GM23338 (cell line): ENCODE data around the gene RMI2. TPM values are rescaled to one million over a fixed set of nuclear protein-coding genes. Genes with fewer than 3 reads are reported as not detected.

Experiments
- ATAC-seq: fragments of 200-7000 bp; cut with Tn5 transposase; 3 replicates; pipeline ENCODE4 v1.9.1; 2020
- DNase-seq: peaks from one replicate; pipeline ENCODE4 v3.0.0-alpha.2; 2015; ENCODE audit warnings: low spot score
- H2AFZ ChIP-seq: fragments of 200-600 bp; sonication (generic); 2 replicates; pipeline ENCODE4 v1.8.0; 2016; ENCODE audit warnings: antibody characterized with exemption, mild to moderate bottlenecking, moderate library complexity
- H3F3A ChIP-seq: fragments of 200-600 bp; sonication (generic); replicated peaks from 2 replicates; pipeline ENCODE4 v1.8.0; 2017; ENCODE audit warnings: antibody characterized with exemption, mixed run types, low read depth
- H3K27ac ChIP-seq: fragments of 200-600 bp; sonication (generic); 2 replicates; pipeline ENCODE4 v1.6.1; 2016; ENCODE audit warnings: low read depth
- H3K27me3 ChIP-seq: fragments of 200-600 bp; sonication (generic); 2 replicates; pipeline ENCODE4 v1.8.0; 2016; ENCODE audit warnings: mild to moderate bottlenecking, mixed run types, moderate library complexity; ENCODE audit not compliant: insufficient read depth
- H3K36me3 ChIP-seq: fragments of 200-600 bp; sonication (generic); 2 replicates; pipeline ENCODE4 v1.8.0; 2016; ENCODE audit warnings: mild to moderate bottlenecking; ENCODE audit not compliant: insufficient read depth
- H3K4me1 ChIP-seq: fragments of 200-600 bp; sonication (generic); 2 replicates; pipeline ENCODE4 v1.8.0; 2016; ENCODE audit warnings: mild to moderate bottlenecking, moderate library complexity; ENCODE audit not compliant: insufficient read depth
- H3K4me2 ChIP-seq: fragments of 200-600 bp; sonication (generic); 2 replicates; pipeline ENCODE4 v1.7.1; 2017; ENCODE audit warnings: mixed run types
- H3K4me3 ChIP-seq: fragments of 200-600 bp; sonication (generic); 2 replicates; pipeline ENCODE4 v1.6.1; 2016; ENCODE audit warnings: mixed run types
- H3K79me2 ChIP-seq: fragments of 200-600 bp; sonication (generic); replicated peaks from 2 replicates; pipeline ENCODE4 v1.8.0; 2017; ENCODE audit warnings: mild to moderate bottlenecking; ENCODE audit not compliant: insufficient read depth
- H3K9me2 ChIP-seq: fragments of 200-600 bp; sonication (generic); 2 replicates; pipeline ENCODE4 v1.8.0; 2017; ENCODE audit not compliant: insufficient read depth
- H4K20me1 ChIP-seq: fragments of 200-600 bp; sonication (generic); replicated peaks from 2 replicates; pipeline ENCODE4 v1.8.0; 2017; ENCODE audit warnings: mild to moderate bottlenecking; ENCODE audit not compliant: insufficient read depth
- H3K27ac Mint-ChIP-seq: 2 replicates; pipeline ENCODE4 v1.8.0; 2020; ENCODE audit warnings: inconsistent platforms, mild to moderate bottlenecking, moderate library complexity, mixed read lengths
- H3K27me3 Mint-ChIP-seq: 3 replicates; pipeline ENCODE4 v1.8.0; 2022; ENCODE audit warnings: low read depth, mild to moderate bottlenecking, moderate library complexity, mixed read lengths, inconsistent platforms; ENCODE audit not compliant: insufficient read depth, poor library complexity
- H3K36me3 Mint-ChIP-seq: 3 replicates; pipeline ENCODE4 v1.8.0; 2021; ENCODE audit warnings: low read depth, mild to moderate bottlenecking, inconsistent platforms, moderate library complexity, mixed read lengths
- H3K4me1 Mint-ChIP-seq: 3 replicates; pipeline ENCODE4 v1.8.0; 2020; ENCODE audit warnings: mild to moderate bottlenecking, inconsistent platforms, mixed read lengths
- H3K4me3 Mint-ChIP-seq: 3 replicates; pipeline ENCODE4 v1.8.0; 2021; ENCODE audit warnings: moderate library complexity, mild to moderate bottlenecking, inconsistent platforms, mixed read lengths
- H3K9me3 Mint-ChIP-seq: 3 replicates; pipeline ENCODE4 v1.8.0; 2020; ENCODE audit warnings: moderate library complexity, mild to moderate bottlenecking, inconsistent platforms, mixed read lengths
- EZH2 ChIP-seq: fragments of 200-600 bp; sonication (generic); IDR thresholded peaks from one replicate; pipeline ENCODE4 v1.8.0; 2017; ENCODE audit warnings: antibody characterized with exemption, mild to moderate bottlenecking, low read depth; ENCODE audit not compliant: unreplicated experiment
- EZH2phosphoT487 ChIP-seq: fragments of 200-600 bp; sonication (generic); IDR thresholded peaks from one replicate; pipeline ENCODE4 v1.8.1; 2018; ENCODE audit warnings: antibody characterized with exemption; ENCODE audit not compliant: unreplicated experiment
- JUNB ChIP-seq: IDR thresholded peaks from one replicate; pipeline ENCODE4 v1.6.1; 2016; ENCODE audit warnings: antibody characterized with exemption; ENCODE audit not compliant: unreplicated experiment
- STAT1 ChIP-seq: IDR thresholded peaks from one replicate; pipeline ENCODE4 v1.6.1; 2016; ENCODE audit warnings: antibody characterized with exemption; ENCODE audit not compliant: unreplicated experiment
- polyA plus RNA-seq: library from polyadenylated mRNA; unstranded; fragments of >200 nt; fragmentation: Nextera tagmentation; extraction: Ambion mirVana; gene quantifications from 2 replicates; pipeline ENCODE4 v1.2.1, GENCODE V29; 2016
- total RNA-seq: library from RNA; depleted of rRNA; stranded (reverse); fragments of >200 nt; shearing (Covaris generic); gene quantifications from 2 replicates; pipeline ENCODE4 v1.2.3, GENCODE V29; 2014
- TF ChIP-seq, protein P1 (sequence below), 2 experiments: fragments of 200-600 bp in 1 of 2; sonication (generic) in 1 of 2; conservative IDR thresholded peaks; 2 replicates each; pipeline versions ENCODE4 v1.5.1 to v1.6.1; 2016 to 2017; ENCODE audit warnings: antibody characterized with exemption in 2 of 2, low read depth in 2 of 2, mild to moderate bottlenecking in 2 of 2, moderate library complexity in 1 of 2
- TF ChIP-seq, protein P2 (sequence below): IDR thresholded peaks from 2 replicates; pipeline ENCODE4 v1.6.1; 2016; ENCODE audit warnings: antibody characterized with exemption
- TF ChIP-seq, protein P3 (sequence below): fragments of 250-450 bp; sonication (Bioruptor Pico); IDR thresholded peaks from 2 replicates; pipeline ENCODE4 v1.5.0; 2020; ENCODE audit warnings: mild to moderate bottlenecking, moderate library complexity

RMI2 gene
- total and polyA plus RNA-seq, 2 experiments from 2014 or later: 98.2 to 108 TPM

DNA sequence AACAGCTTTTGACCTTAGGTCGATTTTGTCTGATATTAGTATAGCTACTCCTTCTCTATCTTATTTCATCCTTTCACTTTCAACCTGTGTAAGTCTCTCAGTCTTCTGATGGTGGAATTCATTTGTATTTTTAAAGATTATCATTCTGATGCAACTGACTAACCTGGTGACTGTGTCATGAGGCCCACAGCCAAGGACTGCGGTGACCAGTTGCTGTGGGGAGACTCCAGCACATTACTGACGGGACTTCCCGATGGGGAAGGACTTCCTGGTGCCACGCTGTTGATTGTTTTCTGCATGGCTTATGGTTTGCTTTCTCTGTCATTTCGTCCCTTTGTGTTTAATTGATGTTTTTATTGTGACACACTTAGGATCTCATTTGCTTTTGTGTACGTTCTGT is 34.2 kb downstream of the RMI2 start:
- Histone ChIP-seq H3K79me2 (no peaks in the 10 kb centered on the region), H3K9me2 (no peaks in the 10 kb centered on the region), H3F3A (0 out of 2 replicates have a peak, but pooled peaks cover 3% of the 10 kb centered on the region), H3K27me3 (no peaks in the 10 kb centered on the region), H3K4me3 (no peak overlapping the region), H2AFZ (no peak overlapping the region), H3K4me1 (no peaks in the 10 kb centered on the region), H3K27ac (no peak overlapping the region), H3K4me2 (no peak overlapping the region), H4K20me1 (no peaks in the 10 kb centered on the region), H3K36me3 (no peaks in the 10 kb centered on the region)
- Mint-ChIP-seq H3K27me3 (peaks cover 10% of the 10 kb centered on the region), H3K4me3 (no peak overlapping the region), H3K4me1 (no peaks in the 10 kb centered on the region; the same call in 2 of the 3 replicates), H3K9me3 (no peaks in the 10 kb centered on the region), H3K36me3 (no peaks in the 10 kb centered on the region), H3K27ac (no peak overlapping the region)
- no peak for TF ChIP-seq EZH2phosphoT487
- DNase-seq (no peak), ATAC-seq (no peak)

DNA sequence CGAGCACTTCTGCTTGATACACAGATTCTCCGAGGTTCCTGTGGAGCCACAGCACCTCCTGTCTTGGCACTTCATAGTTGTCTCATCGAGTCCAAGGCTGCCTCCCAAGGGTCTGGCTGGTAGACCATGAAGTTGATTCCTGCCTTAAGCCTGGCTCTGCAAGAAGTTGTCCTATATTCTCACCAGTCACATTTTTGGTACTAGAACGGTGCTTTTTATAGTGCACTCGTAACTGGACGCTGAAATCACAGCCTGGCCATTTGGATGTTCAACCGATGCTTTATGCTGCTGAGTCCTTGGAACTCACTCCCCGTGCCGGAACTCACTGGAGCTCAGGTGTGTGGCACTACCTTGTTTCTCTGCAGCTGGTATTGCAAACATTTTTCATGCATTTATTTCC is 35.6 kb downstream of the RMI2 start:
- TF ChIP-seq, protein P1, sequence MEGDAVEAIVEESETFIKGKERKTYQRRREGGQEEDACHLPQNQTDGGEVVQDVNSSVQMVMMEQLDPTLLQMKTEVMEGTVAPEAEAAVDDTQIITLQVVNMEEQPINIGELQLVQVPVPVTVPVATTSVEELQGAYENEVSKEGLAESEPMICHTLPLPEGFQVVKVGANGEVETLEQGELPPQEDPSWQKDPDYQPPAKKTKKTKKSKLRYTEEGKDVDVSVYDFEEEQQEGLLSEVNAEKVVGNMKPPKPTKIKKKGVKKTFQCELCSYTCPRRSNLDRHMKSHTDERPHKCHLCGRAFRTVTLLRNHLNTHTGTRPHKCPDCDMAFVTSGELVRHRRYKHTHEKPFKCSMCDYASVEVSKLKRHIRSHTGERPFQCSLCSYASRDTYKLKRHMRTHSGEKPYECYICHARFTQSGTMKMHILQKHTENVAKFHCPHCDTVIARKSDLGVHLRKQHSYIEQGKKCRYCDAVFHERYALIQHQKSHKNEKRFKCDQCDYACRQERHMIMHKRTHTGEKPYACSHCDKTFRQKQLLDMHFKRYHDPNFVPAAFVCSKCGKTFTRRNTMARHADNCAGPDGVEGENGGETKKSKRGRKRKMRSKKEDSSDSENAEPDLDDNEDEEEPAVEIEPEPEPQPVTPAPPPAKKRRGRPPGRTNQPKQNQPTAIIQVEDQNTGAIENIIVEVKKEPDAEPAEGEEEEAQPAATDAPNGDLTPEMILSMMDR (conservative IDR thresholded peaks at IDR 0.05; ENCODE audit: low read depth in 2 of 2): peak in 1 of 2 experiments; percentile 31; a peak in 2 of 4 replicates
- TF ChIP-seq, protein P2, sequence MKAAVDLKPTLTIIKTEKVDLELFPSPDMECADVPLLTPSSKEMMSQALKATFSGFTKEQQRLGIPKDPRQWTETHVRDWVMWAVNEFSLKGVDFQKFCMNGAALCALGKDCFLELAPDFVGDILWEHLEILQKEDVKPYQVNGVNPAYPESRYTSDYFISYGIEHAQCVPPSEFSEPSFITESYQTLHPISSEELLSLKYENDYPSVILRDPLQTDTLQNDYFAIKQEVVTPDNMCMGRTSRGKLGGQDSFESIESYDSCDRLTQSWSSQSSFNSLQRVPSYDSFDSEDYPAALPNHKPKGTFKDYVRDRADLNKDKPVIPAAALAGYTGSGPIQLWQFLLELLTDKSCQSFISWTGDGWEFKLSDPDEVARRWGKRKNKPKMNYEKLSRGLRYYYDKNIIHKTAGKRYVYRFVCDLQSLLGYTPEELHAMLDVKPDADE: no peak
- TF ChIP-seq EZH2 (no peak), STAT1 (no peak)

DNA sequence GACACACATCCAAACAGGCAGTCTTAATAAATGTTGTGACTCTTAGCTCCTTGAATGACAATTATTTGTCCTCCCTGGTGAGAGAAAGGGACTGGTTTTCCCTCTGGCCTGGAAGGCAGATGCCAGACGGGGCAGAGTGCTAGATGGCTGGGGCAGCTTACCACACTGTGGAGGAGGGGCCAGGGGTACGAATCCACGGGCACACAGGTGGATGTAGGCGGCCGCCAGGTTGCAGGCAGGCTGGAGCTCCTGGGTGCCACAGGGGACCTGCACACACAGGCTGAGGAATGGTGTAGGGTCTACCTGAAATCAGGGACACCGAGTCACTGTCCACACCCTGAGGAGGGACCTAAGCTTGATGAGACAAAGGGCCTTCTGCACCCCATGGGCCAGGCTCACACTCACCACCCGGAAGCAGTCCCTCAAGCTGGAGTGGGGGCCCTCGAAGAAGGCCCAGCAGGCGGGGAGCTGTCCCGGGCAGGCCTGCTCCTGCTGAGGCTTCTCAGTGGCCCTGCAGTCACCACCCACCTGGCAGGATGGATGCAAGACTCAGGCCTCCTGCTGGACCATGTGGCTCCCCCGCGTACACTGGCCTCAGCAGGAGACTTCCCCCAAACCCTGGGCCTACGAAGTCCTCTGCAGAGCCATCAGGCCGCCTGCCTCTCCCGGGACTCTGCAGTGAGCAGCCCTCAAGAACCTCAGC is 38.4 kb downstream of the RMI2 start:
- Mint-ChIP-seq H3K4me3 (no peak overlapping the region), H3K27me3 (peaks cover 19% of the 10 kb centered on the region), H3K4me1 (peaks cover 11% of the 10 kb centered on the region), H3K36me3 (no peaks in the 10 kb centered on the region), H3K27ac (no peak overlapping the region), H3K9me3 (no peaks in the 10 kb centered on the region)
- H4K20me1 ChIP-seq: no peaks in the 10 kb centered on the region
- no peak overlapping the region for H3K4me3 ChIP-seq
- peaks cover 3% of the 10 kb centered on the region; the same call in 1 of the 2 replicates for H3F3A ChIP-seq
- H3K4me2 ChIP-seq: no peak overlapping the region
- no peaks in the 10 kb centered on the region for H3K4me1 ChIP-seq
- no peaks in the 10 kb centered on the region for H3K9me2 ChIP-seq
- H3K27me3 ChIP-seq: no peaks in the 10 kb centered on the region
- no peak overlapping the region for H3K27ac ChIP-seq
- H2AFZ ChIP-seq: no peak overlapping the region
- no peaks in the 10 kb centered on the region for H3K36me3 ChIP-seq
- ATAC-seq (no peak), DNase-seq (no peak)
- no peaks in the 10 kb centered on the region for H3K79me2 ChIP-seq
- TF ChIP-seq, protein P3, sequence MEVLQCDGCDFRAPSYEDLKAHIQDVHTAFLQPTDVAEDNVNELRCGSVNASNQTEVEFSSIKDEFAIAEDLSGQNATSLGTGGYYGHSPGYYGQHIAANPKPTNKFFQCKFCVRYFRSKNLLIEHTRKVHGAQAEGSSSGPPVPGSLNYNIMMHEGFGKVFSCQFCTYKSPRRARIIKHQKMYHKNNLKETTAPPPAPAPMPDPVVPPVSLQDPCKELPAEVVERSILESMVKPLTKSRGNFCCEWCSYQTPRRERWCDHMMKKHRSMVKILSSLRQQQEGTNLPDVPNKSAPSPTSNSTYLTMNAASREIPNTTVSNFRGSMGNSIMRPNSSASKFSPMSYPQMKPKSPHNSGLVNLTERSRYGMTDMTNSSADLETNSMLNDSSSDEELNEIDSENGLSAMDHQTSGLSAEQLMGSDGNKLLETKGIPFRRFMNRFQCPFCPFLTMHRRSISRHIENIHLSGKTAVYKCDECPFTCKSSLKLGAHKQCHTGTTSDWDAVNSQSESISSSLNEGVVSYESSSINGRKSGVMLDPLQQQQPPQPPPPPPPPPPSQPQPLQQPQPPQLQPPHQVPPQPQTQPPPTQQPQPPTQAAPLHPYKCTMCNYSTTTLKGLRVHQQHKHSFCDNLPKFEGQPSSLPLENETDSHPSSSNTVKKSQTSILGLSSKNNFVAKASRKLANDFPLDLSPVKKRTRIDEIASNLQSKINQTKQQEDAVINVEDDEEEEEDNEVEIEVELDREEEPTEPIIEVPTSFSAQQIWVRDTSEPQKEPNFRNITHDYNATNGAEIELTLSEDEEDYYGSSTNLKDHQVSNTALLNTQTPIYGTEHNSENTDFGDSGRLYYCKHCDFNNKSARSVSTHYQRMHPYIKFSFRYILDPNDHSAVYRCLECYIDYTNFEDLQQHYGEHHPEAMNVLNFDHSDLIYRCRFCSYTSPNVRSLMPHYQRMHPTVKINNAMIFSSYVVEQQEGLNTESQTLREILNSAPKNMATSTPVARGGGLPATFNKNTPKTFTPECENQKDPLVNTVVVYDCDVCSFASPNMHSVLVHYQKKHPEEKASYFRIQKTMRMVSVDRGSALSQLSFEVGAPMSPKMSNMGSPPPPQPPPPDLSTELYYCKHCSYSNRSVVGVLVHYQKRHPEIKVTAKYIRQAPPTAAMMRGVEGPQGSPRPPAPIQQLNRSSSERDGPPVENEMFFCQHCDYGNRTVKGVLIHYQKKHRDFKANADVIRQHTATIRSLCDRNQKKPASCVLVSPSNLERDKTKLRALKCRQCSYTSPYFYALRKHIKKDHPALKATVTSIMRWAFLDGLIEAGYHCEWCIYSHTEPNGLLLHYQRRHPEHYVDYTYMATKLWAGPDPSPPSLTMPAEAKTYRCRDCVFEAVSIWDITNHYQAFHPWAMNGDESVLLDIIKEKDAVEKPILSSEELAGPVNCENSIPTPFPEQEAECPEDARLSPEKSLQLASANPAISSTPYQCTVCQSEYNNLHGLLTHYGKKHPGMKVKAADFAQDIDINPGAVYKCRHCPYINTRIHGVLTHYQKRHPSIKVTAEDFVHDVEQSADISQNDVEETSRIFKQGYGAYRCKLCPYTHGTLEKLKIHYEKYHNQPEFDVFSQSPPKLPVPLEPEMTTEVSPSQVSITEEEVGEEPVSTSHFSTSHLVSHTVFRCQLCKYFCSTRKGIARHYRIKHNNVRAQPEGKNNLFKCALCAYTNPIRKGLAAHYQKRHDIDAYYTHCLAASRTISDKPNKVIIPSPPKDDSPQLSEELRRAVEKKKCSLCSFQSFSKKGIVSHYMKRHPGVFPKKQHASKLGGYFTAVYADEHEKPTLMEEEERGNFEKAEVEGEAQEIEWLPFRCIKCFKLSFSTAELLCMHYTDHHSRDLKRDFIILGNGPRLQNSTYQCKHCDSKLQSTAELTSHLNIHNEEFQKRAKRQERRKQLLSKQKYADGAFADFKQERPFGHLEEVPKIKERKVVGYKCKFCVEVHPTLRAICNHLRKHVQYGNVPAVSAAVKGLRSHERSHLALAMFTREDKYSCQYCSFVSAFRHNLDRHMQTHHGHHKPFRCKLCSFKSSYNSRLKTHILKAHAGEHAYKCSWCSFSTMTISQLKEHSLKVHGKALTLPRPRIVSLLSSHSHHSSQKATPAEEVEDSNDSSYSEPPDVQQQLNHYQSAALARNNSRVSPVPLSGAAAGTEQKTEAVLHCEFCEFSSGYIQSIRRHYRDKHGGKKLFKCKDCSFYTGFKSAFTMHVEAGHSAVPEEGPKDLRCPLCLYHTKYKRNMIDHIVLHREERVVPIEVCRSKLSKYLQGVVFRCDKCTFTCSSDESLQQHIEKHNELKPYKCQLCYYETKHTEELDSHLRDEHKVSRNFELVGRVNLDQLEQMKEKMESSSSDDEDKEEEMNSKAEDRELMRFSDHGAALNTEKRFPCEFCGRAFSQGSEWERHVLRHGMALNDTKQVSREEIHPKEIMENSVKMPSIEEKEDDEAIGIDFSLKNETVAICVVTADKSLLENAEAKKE (CRISPR knock-in tag): no peak
- TF ChIP-seq JUNB: no peak

More for the DNA sequence above, 35.6 kb downstream of the RMI2 start:
- Histone ChIP-seq H3K27me3 (no peaks in the 10 kb centered on the region), H3K79me2 (no peaks in the 10 kb centered on the region), H2AFZ (no peak overlapping the region), H3F3A (0 out of 2 replicates have a peak, but pooled peaks cover 3% of the 10 kb centered on the region), H3K36me3 (no peaks in the 10 kb centered on the region), H3K27ac (no peak overlapping the region), H4K20me1 (no peaks in the 10 kb centered on the region), H3K4me3 (no peak overlapping the region), H3K4me1 (no peaks in the 10 kb centered on the region), H3K9me2 (no peaks in the 10 kb centered on the region), H3K4me2 (no peak overlapping the region)
- ATAC-seq (no peak), DNase-seq (no peak)
- H3K4me1 Mint-ChIP-seq: no peaks in the 10 kb centered on the region; the same call in 2 of the 3 replicates
- no peaks in the 10 kb centered on the region for H3K36me3 Mint-ChIP-seq
- H3K9me3 Mint-ChIP-seq: no peaks in the 10 kb centered on the region
- no peak overlapping the region for H3K27ac Mint-ChIP-seq
- peaks cover 10% of the 10 kb centered on the region for H3K27me3 Mint-ChIP-seq
- H3K4me3 Mint-ChIP-seq: no peak overlapping the region
